GM19351 (cell line): ENCODE data around the gene ASPSCR1.

Experiments
- ATAC-seq: cut with Tn5 transposase; IDR thresholded peaks from one replicate; pipeline ENCODE4 v1.9.1; 2021; ENCODE audit warnings: mild to moderate bottlenecking, moderate library complexity; ENCODE audit not compliant: unreplicated experiment

The ASPSCR1 gene

DNA sequence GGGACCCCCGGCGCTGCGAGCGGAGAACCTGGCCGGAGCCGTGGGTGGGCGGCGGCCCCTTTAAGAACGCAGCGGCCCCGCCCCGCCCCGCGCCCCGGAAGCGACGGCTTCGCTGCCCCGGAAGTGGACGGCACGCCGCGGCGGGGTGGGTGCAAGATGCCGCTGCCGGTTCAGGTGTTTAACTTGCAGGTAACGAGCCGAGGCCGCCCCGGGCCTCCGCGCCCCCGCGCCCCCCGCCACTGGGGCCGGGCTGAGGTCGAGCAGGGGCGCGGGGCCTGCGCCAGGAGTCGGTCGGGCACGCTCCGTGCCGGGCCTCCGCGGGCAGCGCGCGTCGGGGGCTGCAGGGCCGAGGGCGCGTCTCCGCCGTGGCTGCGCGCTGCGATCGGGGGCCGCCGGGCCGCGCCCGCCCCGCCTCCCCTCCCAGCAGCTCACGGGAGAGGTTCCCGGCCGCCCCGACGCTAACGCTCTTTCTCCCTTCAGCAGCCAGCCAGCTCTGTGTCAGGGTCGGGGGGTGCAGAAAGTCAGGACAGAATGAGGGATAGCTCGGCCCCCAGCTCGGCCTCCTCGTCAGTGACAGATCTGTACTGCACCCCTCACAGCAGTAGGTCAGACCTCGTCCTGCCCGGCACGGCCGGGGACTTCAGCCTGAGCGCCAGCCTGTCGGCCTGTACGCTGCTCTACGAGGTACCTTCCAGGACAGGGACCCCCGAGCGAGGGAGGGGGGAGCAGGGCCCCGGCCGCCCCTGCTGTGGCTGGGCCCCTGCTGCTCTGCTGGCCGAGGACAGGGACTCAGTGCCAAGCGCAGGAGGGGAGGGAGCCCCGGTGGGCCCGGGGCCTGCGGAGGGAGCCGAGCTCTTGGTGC is 74.6 kb downstream of the ASPSCR1 start, which contains the start of the genes GPS1 and RFNG:
Gene GPS1, plus strand, starts transcription at position 123 of the 862 bp plus-strand sequence. Its CDS starts 34 bp downstream, at position 157.
Gene RFNG, minus strand, starts transcription at position 36 of the 862 bp plus-strand sequence. CDS start 45 bp downstream, outside the sequence.
- no peak for ATAC-seq

GRCh38 chr17:82052638-82053059 is 75.2 kb downstream of the ASPSCR1 start:
- no peak for ATAC-seq

GRCh38 chr17:82053130-82053529 is 75.7 kb downstream of the ASPSCR1 start:
- ATAC-seq: no peak

GRCh38 chr17:82053556-82054263 is 76.3 kb downstream of the ASPSCR1 start:
- ATAC-seq: no peak

GRCh38 chr17:82054351-82055022 is 77.1 kb downstream of the ASPSCR1 start:
- ATAC-seq: no peak

GRCh38 chr17:82055023-82055964 is 77.9 kb downstream of the ASPSCR1 start:
- ATAC-seq: no peak

- no peak for ATAC-seq
These were observed 78.7 kb downstream of the ASPSCR1 start for GRCh38 chr17:82055965-82056728.

GRCh38 chr17:82056729-82057621 is 79.5 kb downstream of the ASPSCR1 start:
- ATAC-seq: no peak

DNA sequence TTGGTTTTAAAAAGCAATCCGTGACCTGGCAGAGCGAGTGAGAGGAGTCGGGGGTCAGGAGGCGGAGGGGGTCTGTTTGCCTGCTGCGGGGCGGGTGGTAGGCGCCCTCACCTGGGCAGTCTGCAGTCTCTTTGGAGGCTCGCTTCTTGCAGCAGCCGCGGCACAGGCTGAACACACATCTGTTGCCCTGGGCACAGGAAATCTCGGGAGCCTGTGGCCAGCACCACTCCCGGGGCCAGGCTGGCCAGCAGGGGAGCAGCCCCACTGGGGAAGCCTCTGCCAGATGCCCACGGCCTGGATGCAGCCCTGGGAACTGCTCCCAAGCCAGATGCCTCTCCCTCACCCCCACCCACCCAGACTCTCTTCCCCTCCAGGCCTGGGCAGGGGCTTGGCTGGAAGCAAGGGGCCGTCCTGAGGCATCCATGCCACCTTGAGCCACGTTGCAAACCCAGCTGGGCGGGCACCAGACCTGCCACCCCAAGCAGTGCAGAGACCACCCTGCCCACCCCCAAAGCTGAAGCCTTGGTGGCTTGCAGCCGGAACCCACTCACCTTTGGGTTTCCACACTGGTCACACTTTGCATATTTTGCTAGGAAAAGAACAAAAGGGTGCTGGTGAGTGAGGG is 80.9 kb downstream of the ASPSCR1 start:
- no peak for ATAC-seq

DNA sequence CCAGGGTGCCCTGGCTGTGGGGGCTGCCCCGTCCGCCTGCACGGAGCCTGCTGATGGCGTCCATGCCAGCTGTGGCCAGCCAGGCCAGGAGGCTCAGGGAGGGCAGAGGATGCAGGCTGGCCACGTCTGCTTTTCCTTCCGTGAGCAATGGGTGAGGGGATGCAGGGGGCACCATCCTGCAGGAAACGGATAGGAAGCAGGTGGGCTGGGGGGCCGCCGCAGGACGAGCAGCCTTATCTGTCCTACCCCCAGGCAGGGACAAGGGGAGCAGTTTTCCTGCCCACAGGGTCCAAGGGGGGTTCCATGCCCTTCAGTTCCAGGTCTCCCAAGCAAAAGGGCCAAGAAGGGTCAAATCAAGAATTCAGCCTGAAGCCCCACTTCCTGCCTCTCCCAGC is 81.4 kb downstream of the ASPSCR1 start:
- no peak for ATAC-seq

- ATAC-seq: no peak
These were observed 82.0 kb downstream of the ASPSCR1 start for GRCh38 chr17:82059272-82060000.

DNA sequence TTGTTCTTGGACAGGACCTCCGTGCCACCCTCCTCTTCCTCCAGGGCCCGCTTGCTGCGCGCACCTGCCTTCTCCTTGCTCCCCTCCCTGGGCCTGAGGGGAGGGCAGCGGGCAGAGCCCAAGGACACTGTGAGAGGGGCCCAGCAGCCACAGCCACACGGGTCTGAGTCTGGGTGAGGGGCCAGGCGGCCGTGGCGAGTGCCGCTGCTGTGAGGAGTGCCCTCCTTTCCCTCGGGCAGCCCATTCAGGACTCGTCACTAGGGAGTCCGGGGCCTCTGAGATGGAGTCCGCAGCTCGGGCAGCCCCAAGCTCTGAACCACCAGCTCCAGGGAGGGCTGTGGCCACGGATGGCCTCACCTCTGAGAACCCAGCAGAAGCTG is 82.6 kb downstream of the ASPSCR1 start:
- no peak for ATAC-seq

- ATAC-seq: no peak
These were observed 83.2 kb downstream of the ASPSCR1 start for GRCh38 chr17:82060614-82061013.

- no peak for ATAC-seq
These were observed 83.9 kb downstream of the ASPSCR1 start for GRCh38 chr17:82061047-82061925.

- ATAC-seq: no peak
These were observed 84.9 kb downstream of the ASPSCR1 start for GRCh38 chr17:82062076-82062983.
